ENCODE data around the gene LTB. TPM values are rescaled to one million over a fixed set of nuclear protein-coding genes. Genes with fewer than 3 reads are reported as not detected.
A peak's percentile ranks its signal among the peaks of the same experiment; 100 is the strongest.

LTB gene
- total and polyA plus RNA-seq, 2 of the 13 experiments (the other 11 are each of a cell fraction or from before 2014, with no cell fraction given), result 0.09 to 0.22 TPM

DNA sequence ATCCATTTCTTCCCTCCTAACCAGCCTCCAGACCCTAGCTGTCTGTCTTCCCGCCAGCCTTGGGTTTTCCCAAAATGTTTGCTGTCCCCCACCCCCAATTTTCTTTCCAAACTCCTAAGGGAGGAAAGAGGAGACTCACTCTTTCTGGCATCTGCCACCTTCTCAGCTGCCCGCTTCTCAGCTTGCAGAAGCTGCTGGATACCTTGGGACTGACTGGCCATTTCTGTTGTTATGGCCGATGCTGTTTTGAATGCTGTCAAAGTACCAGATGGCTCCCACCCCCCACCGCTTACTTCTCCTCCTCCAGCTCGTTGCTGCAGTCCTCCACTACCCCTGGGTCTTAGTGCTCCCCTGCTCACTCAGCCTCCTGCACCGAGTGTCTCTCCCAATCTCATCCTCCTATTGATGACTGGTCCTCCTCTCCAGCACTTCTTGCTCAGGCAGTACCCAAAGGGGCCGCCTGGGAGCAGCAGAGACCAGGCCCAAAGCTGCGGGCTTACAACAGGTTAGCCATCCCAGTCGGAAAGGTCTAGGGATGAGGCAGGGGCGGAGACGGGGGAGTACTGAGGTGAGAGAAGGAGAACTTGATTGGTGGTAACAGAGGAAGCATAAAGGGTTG lies 35.8 kb downstream of the LTB start, which contains the start of gene ATP6V1G2 (continued):
- TF ChIP-seq, protein P1, sequence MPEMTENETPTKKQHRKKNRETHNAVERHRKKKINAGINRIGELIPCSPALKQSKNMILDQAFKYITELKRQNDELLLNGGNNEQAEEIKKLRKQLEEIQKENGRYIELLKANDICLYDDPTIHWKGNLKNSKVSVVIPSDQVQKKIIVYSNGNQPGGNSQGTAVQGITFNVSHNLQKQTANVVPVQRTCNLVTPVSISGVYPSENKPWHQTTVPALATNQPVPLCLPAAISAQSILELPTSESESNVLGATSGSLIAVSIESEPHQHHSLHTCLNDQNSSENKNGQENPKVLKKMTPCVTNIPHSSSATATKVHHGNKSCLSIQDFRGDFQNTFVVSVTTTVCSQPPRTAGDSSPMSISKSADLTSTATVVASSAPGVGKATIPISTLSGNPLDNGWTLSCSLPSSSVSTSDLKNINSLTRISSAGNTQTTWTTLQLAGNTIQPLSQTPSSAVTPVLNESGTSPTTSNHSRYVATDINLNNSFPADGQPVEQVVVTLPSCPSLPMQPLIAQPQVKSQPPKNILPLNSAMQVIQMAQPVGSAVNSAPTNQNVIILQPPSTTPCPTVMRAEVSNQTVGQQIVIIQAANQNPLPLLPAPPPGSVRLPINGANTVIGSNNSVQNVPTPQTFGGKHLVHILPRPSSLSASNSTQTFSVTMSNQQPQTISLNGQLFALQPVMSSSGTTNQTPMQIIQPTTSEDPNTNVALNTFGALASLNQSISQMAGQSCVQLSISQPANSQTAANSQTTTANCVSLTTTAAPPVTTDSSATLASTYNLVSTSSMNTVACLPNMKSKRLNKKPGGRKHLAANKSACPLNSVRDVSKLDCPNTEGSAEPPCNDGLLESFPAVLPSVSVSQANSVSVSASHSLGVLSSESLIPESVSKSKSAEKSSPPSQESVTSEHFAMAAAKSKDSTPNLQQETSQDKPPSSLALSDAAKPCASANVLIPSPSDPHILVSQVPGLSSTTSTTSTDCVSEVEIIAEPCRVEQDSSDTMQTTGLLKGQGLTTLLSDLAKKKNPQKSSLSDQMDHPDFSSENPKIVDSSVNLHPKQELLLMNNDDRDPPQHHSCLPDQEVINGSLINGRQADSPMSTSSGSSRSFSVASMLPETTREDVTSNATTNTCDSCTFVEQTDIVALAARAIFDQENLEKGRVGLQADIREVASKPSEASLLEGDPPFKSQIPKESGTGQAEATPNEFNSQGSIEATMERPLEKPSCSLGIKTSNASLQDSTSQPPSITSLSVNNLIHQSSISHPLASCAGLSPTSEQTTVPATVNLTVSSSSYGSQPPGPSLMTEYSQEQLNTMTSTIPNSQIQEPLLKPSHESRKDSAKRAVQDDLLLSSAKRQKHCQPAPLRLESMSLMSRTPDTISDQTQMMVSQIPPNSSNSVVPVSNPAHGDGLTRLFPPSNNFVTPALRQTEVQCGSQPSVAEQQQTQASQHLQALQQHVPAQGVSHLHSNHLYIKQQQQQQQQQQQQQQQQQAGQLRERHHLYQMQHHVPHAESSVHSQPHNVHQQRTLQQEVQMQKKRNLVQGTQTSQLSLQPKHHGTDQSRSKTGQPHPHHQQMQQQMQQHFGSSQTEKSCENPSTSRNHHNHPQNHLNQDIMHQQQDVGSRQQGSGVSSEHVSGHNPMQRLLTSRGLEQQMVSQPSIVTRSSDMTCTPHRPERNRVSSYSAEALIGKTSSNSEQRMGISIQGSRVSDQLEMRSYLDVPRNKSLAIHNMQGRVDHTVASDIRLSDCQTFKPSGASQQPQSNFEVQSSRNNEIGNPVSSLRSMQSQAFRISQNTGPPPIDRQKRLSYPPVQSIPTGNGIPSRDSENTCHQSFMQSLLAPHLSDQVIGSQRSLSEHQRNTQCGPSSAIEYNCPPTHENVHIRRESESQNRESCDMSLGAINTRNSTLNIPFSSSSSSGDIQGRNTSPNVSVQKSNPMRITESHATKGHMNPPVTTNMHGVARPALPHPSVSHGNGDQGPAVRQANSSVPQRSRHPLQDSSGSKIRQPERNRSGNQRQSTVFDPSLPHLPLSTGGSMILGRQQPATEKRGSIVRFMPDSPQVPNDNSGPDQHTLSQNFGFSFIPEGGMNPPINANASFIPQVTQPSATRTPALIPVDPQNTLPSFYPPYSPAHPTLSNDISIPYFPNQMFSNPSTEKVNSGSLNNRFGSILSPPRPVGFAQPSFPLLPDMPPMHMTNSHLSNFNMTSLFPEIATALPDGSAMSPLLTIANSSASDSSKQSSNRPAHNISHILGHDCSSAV (CRISPR knock-in tag; IDR thresholded peaks at IDR 0.05; ENCODE audit: borderline replicate concordance), result no peak
- peak; percentile 86 for TF ChIP-seq GATAD1 (CRISPR knock-in tag; IDR thresholded peaks at IDR 0.05)
- peak; percentile 74; the same call in 1 of the 2 replicates for TF ChIP-seq SIN3B (IDR thresholded peaks at IDR 0.05; ENCODE audit: low read length)
- TF ChIP-seq, protein P2, sequence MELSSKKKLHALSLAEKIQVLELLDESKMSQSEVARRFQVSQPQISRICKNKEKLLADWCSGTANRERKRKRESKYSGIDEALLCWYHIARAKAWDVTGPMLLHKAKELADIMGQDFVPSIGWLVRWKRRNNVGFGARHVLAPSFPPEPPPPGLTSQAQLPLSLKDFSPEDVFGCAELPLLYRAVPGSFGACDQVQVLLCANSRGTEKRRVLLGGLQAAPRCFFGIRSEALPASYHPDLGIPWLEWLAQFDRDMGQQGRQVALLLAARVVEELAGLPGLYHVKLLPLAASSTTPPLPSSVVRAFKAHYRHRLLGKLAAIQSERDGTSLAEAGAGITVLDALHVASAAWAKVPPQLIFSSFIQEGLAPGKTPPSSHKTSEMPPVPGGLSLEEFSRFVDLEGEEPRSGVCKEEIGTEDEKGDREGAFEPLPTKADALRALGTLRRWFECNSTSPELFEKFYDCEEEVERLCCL (CRISPR knock-in tag; IDR thresholded peaks at IDR 0.05; ENCODE audit: borderline replicate concordance), result no peak
- TF ChIP-seq ZFP90 (CRISPR knock-in tag; IDR thresholded peaks at IDR 0.05; ENCODE audit: borderline replicate concordance), result no peak
- TF ChIP-seq, protein P3, sequence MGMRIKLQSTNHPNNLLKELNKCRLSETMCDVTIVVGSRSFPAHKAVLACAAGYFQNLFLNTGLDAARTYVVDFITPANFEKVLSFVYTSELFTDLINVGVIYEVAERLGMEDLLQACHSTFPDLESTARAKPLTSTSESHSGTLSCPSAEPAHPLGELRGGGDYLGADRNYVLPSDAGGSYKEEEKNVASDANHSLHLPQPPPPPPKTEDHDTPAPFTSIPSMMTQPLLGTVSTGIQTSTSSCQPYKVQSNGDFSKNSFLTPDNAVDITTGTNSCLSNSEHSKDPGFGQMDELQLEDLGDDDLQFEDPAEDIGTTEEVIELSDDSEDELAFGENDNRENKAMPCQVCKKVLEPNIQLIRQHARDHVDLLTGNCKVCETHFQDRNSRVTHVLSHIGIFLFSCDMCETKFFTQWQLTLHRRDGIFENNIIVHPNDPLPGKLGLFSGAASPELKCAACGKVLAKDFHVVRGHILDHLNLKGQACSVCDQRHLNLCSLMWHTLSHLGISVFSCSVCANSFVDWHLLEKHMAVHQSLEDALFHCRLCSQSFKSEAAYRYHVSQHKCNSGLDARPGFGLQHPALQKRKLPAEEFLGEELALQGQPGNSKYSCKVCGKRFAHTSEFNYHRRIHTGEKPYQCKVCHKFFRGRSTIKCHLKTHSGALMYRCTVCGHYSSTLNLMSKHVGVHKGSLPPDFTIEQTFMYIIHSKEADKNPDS (CRISPR knock-in tag; IDR thresholded peaks at IDR 0.05), result peak; percentile 75; the same call in 1 of the 2 replicates
- TF ChIP-seq, protein P4, sequence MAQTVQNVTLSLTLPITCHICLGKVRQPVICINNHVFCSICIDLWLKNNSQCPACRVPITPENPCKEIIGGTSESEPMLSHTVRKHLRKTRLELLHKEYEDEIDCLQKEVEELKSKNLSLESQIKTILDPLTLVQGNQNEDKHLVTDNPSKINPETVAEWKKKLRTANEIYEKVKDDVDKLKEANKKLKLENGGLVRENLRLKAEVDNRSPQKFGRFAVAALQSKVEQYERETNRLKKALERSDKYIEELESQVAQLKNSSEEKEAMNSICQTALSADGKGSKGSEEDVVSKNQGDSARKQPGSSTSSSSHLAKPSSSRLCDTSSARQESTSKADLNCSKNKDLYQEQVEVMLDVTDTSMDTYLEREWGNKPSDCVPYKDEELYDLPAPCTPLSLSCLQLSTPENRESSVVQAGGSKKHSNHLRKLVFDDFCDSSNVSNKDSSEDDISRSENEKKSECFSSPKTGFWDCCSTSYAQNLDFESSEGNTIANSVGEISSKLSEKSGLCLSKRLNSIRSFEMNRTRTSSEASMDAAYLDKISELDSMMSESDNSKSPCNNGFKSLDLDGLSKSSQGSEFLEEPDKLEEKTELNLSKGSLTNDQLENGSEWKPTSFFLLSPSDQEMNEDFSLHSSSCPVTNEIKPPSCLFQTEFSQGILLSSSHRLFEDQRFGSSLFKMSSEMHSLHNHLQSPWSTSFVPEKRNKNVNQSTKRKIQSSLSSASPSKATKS (CRISPR knock-in tag; IDR thresholded peaks at IDR 0.05), result no peak
- no peak for TF ChIP-seq SCMH1 (CRISPR knock-in tag; IDR thresholded peaks at IDR 0.05; ENCODE audit: borderline replicate concordance)
- peak; percentile 57; the same call in 1 of the 2 replicates for TF ChIP-seq RXRB (CRISPR knock-in tag; IDR thresholded peaks at IDR 0.05; ENCODE audit: borderline replicate concordance)
- TF ChIP-seq, protein P5, sequence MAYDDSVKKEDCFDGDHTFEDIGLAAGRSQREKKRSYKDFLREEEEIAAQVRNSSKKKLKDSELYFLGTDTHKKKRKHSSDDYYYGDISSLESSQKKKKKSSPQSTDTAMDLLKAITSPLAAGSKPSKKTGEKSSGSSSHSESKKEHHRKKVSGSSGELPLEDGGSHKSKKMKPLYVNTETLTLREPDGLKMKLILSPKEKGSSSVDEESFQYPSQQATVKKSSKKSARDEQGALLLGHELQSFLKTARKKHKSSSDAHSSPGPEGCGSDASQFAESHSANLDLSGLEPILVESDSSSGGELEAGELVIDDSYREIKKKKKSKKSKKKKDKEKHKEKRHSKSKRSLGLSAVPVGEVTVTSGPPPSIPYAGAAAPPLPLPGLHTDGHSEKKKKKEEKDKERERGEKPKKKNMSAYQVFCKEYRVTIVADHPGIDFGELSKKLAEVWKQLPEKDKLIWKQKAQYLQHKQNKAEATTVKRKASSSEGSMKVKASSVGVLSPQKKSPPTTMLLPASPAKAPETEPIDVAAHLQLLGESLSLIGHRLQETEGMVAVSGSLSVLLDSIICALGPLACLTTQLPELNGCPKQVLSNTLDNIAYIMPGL (CRISPR knock-in tag; IDR thresholded peaks at IDR 0.05; ENCODE audit: borderline replicate concordance in 1 of 2, low read depth in 1 of 2), result peak; percentile 31 to 85
